PC-3 (cell line): ENCODE measurements around the gene SLC45A1. TPM values are rescaled to one million over a fixed set of nuclear protein-coding genes. Genes with fewer than 3 reads are reported as not detected.

ENCODE experiments used
- ATAC-seq: fragments of 200-7000 bp; cut with Tn5 transposase; 2 replicates; pipeline ENCODE4 v1.9.1; 2020; ENCODE audit warnings: mild to moderate bottlenecking, moderate library complexity
- BruUV-seq: library from RNA; stranded (reverse); fragments of 400-500 nt; replicated peaks from 2 replicates; lab custom pipeline; 2021; lab: Mats Ljungman, UMichigan
- CTCF ChIA-PET: fragments of 300-600 bp; sonication (Branson Sonifier 250); formaldehyde crosslinking; loops from one replicate; lab custom pipeline; 2022; ENCODE audit warnings: antibody characterized with exemption; lab: Charles Lee
- POLR2A ChIA-PET: fragments of 300-600 bp; sonication (Branson Sonifier 250); formaldehyde crosslinking; loops from one replicate; lab custom pipeline; 2022; ENCODE audit warnings: antibody characterized with exemption; ENCODE audit not compliant: unreplicated experiment; lab: Charles Lee
- DNase-seq: peaks from one replicate; pipeline ENCODE4 v3.0.0-alpha.2; 2015
- H2AFZ ChIP-seq: fragments of 300-600 bp; sonication (generic); 2 replicates; pipeline ENCODE4 v1.6.0; 2016; ENCODE audit warnings: antibody characterized with exemption, low read length
- H3F3A ChIP-seq: fragments of 300-600 bp; sonication (generic); one replicate; pipeline ENCODE4 v1.6.0; 2017; ENCODE audit warnings: antibody characterized with exemption, low read length, control low read depth, mild to moderate bottlenecking; ENCODE audit not compliant: unreplicated experiment
- H3K27ac ChIP-seq: fragments of 300-600 bp; sonication (generic); 2 replicates; pipeline ENCODE4 v1.5.1; 2016; ENCODE audit warnings: mild to moderate bottlenecking, low read length
- H3K27me3 ChIP-seq: fragments of 300-600 bp; sonication (generic); 2 replicates; pipeline ENCODE4 v1.6.1; 2016; ENCODE audit warnings: low read length, mixed read lengths
- H3K36me3 ChIP-seq: fragments of 300-600 bp; sonication (generic); 2 replicates; pipeline ENCODE4 v1.6.1; 2016; ENCODE audit warnings: low read depth, mixed run types, low read length, mixed read lengths
- H3K4me1 ChIP-seq: fragments of 300-600 bp; sonication (generic); 2 replicates; pipeline ENCODE4 v1.5.1; 2016; ENCODE audit warnings: low read length; ENCODE audit not compliant: insufficient read depth
- H3K4me2 ChIP-seq: fragments of 300-600 bp; sonication (generic); 2 replicates; pipeline ENCODE4 v1.6.0; 2016; ENCODE audit warnings: low read length
- H3K4me3 ChIP-seq: fragments of 300-600 bp; sonication (generic); 2 replicates; pipeline ENCODE4 v1.5.1; 2016; ENCODE audit warnings: mild to moderate bottlenecking, low read length, mixed read lengths
- H3K79me2 ChIP-seq: fragments of 300-600 bp; sonication (generic); 2 replicates; pipeline ENCODE4 v1.6.1; 2017; ENCODE audit warnings: low read length, mixed read lengths
- H3K9ac ChIP-seq: fragments of 300-600 bp; sonication (generic); 2 replicates; pipeline ENCODE4 v1.6.0; 2016; ENCODE audit warnings: mild to moderate bottlenecking, low read length
- H3K9me2 ChIP-seq: fragments of 300-600 bp; sonication (generic); replicated peaks from 2 replicates; pipeline ENCODE4 v1.6.1; 2016; ENCODE audit warnings: mixed run types, low read length, mixed read lengths
- H3K9me3 ChIP-seq: fragments of 300-600 bp; sonication (generic); 2 replicates; pipeline ENCODE4 v1.6.1; 2016; ENCODE audit warnings: low read length, mixed read lengths
- H4K20me1 ChIP-seq: fragments of 300-600 bp; sonication (generic); 2 replicates; pipeline ENCODE4 v1.6.1; 2016; ENCODE audit warnings: low read length, mixed read lengths
- EZH2 ChIP-seq: fragments of 300-600 bp; sonication (generic); IDR thresholded peaks from one replicate; pipeline ENCODE4 v1.6.1; 2017; ENCODE audit warnings: antibody characterized with exemption, mild to moderate bottlenecking, low read length; ENCODE audit not compliant: unreplicated experiment
- EZH2phosphoT487 ChIP-seq: fragments of 300-600 bp; sonication (generic); IDR thresholded peaks from 2 replicates; pipeline ENCODE4 v1.6.1; 2018; ENCODE audit warnings: mild to moderate bottlenecking, antibody characterized with exemption, low read length, borderline replicate concordance
- intact Hi-C: fragments of 100-400 bp; cut with micrococcal nuclease; formaldehyde crosslinking; loops from 2 replicates; pipeline ENCODE4 v1.9.0; 2023
- total RNA-seq: library from RNA; depleted of rRNA; stranded (reverse); fragments of >200 nt; gene quantifications from 2 replicates; pipeline ENCODE4 v1.2.3, GENCODE V29; 2014
- TF ChIP-seq, protein P1 (sequence below): fragments of 300-600 bp; sonication (generic); conservative IDR thresholded peaks from 2 replicates; pipeline ENCODE4 v1.5.1; 2017; ENCODE audit warnings: antibody characterized with exemption, low read depth, mild to moderate bottlenecking, low read length

The SLC45A1 gene
- total RNA-seq, 1 experiment from 2014 or later = 0.62 TPM

DNA sequence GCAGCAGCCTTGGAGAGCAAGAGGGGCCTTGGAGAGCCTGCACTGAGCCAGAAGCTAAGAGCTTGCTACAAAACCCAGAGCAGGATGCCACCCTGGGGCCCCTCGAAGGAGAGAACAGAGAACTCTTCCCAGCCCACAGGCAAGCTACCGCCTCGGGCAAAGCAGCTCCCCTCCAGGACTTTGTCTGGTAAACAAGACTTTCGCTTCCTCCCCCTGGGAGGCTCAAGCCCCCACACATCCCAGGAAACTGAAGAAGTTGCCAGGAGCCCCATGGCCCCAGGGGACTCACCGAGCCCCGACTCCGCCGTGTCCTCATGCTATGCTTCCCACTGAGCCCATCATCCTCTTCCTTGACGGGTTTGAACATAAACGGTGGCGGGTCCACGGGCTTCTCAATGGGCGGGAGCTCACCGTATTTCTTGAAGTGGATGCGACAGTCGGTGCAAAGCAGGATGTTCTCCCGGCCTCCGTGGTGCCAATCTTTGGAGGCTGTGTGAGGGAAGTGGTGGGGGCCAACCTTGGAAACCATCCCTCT lies 45.9 kb downstream of the SLC45A1 start:
- H3K79me2 ChIP-seq = no peaks in the 10 kb centered on the region

GRCh38 chr1:8364528-8365442 lies 46.9 kb downstream of the SLC45A1 start:
- Histone ChIP-seq H3K4me1 (no peaks in the 10 kb centered on the region), H3K4me2 (no peak overlapping the region), H3K27ac (no peak overlapping the region), H2AFZ (no peak overlapping the region), H4K20me1 (no peaks in the 10 kb centered on the region), H3K36me3 (peaks cover 6% of the 10 kb centered on the region; the same call in 1 of the 2 replicates), H3K9ac (no peak overlapping the region), H3K27me3 (no peaks in the 10 kb centered on the region), H3K4me3 (no peak overlapping the region), H3K79me2 (no peaks in the 10 kb centered on the region), H3K9me2 (no peaks in the 10 kb centered on the region), H3F3A (no peaks in the 10 kb centered on the region), H3K9me3 (no peaks in the 10 kb centered on the region)
- intact Hi-C loops = no loop called here
- no peak for DNase-seq
- no peak for ATAC-seq
- POLR2A ChIA-PET = no interaction called here
- CTCF ChIA-PET = no interaction called here
- TF ChIP-seq, protein P1, sequence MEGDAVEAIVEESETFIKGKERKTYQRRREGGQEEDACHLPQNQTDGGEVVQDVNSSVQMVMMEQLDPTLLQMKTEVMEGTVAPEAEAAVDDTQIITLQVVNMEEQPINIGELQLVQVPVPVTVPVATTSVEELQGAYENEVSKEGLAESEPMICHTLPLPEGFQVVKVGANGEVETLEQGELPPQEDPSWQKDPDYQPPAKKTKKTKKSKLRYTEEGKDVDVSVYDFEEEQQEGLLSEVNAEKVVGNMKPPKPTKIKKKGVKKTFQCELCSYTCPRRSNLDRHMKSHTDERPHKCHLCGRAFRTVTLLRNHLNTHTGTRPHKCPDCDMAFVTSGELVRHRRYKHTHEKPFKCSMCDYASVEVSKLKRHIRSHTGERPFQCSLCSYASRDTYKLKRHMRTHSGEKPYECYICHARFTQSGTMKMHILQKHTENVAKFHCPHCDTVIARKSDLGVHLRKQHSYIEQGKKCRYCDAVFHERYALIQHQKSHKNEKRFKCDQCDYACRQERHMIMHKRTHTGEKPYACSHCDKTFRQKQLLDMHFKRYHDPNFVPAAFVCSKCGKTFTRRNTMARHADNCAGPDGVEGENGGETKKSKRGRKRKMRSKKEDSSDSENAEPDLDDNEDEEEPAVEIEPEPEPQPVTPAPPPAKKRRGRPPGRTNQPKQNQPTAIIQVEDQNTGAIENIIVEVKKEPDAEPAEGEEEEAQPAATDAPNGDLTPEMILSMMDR = no peak
- TF ChIP-seq EZH2 (no peak), EZH2phosphoT487 (no peak)
- BruUV-seq = no TSS peak

More for the DNA sequence above, 45.9 kb downstream of the SLC45A1 start:
- DNase-seq (no peak), ATAC-seq (no peak)
- Histone ChIP-seq H3K27me3 (no peaks in the 10 kb centered on the region), H3K9me3 (no peaks in the 10 kb centered on the region), H3K9me2 (no peaks in the 10 kb centered on the region), H3K27ac (no peak overlapping the region), H3K9ac (no peak overlapping the region), H3K36me3 (peaks cover 6% of the 10 kb centered on the region; the same call in 1 of the 2 replicates), H3K4me1 (no peaks in the 10 kb centered on the region), H3F3A (no peaks in the 10 kb centered on the region), H3K4me2 (no peak overlapping the region), H3K4me3 (no peak overlapping the region), H2AFZ (no peak overlapping the region), H4K20me1 (no peaks in the 10 kb centered on the region)
- BruUV-seq = no TSS peak
- intact Hi-C loops = no loop called here
- TF ChIP-seq EZH2phosphoT487 = no peak
- no peak for TF ChIP-seq EZH2
- TF ChIP-seq, protein P1 = no peak
- CTCF ChIA-PET = no interaction called here
- POLR2A ChIA-PET = no interaction called here
